Stimulated activated CD4-positive, alpha-beta T cell treated with anti-CD3 and anti-CD28 coated beads, Interleukin-1b, Interleukin-23, amount 100 ng/mL, for 48 hours (primary cell): ENCODE data around the gene GFY.
"Not testable (repeated sequence)": the region's sequence is repeated elsewhere in the genome, so short reads cannot be mapped to it uniquely, and the experiment has no call there.

ENCODE experiments used
- DNase-seq: peaks from one replicate; pipeline ENCODE4 v3.0.0-alpha.2; 2020

GFY gene

DNA sequence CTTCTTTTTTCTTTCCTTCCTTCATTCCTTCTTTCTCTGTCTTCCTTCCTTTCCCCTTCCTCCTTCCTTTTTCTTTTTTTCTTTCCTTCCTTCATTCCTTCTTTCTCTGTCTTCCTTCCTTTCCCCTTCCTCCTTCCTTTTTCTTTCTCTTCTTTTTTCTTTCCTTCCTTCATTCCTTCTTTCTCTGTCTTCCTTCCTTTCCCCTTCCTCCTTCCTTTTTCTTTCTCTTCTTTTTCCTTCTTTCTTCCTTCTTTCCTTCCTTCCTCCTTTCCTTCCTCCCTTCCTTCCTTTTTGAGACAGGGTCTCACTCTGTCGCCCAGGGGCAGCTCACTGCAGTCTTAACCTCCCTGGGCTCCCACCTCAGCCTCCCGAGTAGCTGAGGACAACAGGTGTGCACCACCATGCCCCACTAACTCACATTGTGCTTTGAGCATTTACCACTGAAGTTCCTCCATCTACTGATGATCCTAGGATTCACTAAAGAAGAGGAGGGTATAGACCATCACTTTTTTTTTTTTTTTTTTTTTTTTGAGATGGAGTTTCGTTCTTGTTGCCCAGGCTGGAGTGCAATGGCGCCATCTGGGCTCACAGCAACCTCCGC lies 19.0 kb downstream of the GFY start:
- DNase-seq: not testable (repeated sequence)

GRCh38 chr19:49445997-49446396 lies 20.8 kb downstream of the GFY start:
- DNase-seq: no peak

GRCh38 chr19:49447485-49448431 lies 22.6 kb downstream of the GFY start:
- peak; percentile 45 for DNase-seq

- no peak for DNase-seq
These were observed 23.2 kb downstream of the GFY start for GRCh38 chr19:49448432-49448786.

DNA sequence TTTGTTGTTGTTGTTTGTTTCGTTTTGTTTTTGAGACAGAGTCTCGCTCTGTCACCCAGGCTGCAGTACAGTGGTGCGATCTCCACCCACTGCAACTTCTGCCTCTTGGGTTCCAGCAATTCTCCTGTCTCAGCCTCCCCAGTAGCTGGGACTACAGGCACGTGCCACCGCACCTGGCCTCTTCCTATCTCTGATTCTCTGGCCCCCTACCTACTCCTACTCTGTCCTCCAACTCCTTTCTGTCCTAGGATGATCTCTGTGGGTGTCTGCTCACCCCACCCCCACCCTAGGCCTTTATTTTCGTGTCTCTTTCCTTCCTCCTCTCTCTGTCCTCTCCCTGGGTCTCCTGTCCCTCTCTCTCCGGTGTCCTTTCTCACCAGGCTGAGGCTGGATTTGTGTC lies 25.2 kb downstream of the GFY start:
- no peak for DNase-seq

- DNase-seq: peak; percentile 96
These were observed 26.4 kb downstream of the GFY start, which contains the start of gene PIH1D1 for GRCh38 chr19:49451430-49452181. TSS of gene PIH1D1 (minus strand) at chr19:49451814. CDS start at chr19:49451574, 240 bp downstream.

GRCh38 chr19:49453013-49453756 lies 28.0 kb downstream of the GFY start, which contains the start of gene ALDH16A1:
TSS of gene ALDH16A1 (plus strand) at chr19:49453225. CDS start at chr19:49453332, 107 bp downstream.
- DNase-seq: peak; percentile 99

GRCh38 chr19:49453757-49454240 lies 28.6 kb downstream of the GFY start:
- DNase-seq: no peak

- DNase-seq: no peak
These were observed 30.6 kb downstream of the GFY start for GRCh38 chr19:49455773-49456172.

- DNase-seq: no peak
These were observed 31.1 kb downstream of the GFY start for GRCh38 chr19:49456326-49456725.

DNA sequence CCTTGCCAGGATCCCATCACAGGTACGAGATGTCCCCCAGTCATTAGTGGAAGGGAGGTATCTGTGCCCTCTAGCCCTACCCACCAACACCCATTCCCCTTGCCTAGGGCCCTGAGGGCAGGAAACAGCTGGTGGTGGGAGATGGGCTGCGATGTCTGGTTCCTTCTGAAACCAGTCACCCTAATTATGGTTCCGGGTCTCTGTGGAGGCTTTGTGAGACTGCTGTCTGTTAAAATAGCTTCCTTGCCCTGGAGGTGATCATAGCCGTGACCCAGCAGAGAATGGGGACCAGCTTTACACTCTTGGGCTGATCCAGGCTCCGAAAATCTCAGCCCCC lies 33.3 kb downstream of the GFY start:
- DNase-seq: no peak

DNA sequence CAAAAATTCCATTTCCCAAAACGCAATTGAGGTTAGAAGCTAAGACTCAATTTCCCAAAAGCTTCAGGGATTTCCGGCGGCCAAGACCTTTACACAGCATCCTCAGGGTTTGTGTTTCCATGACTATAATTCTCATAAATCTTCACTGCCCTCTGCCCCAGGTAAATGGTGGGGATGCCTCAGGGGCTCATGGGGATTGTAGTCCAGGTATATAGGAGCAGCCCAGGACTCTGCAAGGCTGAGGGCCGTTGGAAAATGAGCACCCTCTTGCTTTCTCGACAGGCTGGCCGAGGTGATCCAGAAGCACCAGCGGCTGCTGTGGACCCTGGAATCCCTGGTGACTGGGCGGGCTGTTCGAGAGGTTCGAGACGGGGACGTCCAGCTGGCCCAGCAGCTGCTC lies 34.2 kb downstream of the GFY start:
- DNase-seq: no peak

DNA sequence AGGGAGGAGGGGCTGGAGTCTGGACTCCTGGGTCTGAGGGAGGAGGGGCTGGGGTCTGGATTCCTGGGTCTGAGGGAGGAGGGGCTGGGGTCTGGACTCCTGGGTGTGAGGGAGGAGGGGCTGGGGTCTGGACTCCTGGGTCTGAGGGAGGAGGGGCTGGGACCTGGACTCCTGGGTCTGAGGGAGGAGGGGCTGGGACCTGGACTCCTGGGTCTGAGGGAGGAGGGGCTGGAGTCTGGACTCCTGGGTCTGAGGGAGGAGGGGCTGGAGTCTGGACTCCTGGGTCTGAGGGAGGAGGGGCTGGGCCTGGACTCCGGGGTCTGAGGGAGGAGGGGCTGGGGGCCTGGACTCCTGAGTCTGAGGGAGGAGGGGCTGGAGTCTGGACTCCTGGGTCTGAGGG lies 35.9 kb downstream of the GFY start:
- not testable (repeated sequence) for DNase-seq

- no peak for DNase-seq
These were observed 36.5 kb downstream of the GFY start for GRCh38 chr19:49461656-49462055.

- DNase-seq: no peak
These were observed 37.3 kb downstream of the GFY start for GRCh38 chr19:49462492-49462891.

GRCh38 chr19:49463960-49464740 lies 39.0 kb downstream of the GFY start:
- DNase-seq: no peak

- DNase-seq: no peak
These were observed 40.2 kb downstream of the GFY start for GRCh38 chr19:49465371-49465770.

GRCh38 chr19:49468199-49468598 lies 43.0 kb downstream of the GFY start:
- no peak for DNase-seq

GRCh38 chr19:49468746-49469447 lies 43.7 kb downstream of the GFY start:
- DNase-seq: peak; percentile 82

DNA sequence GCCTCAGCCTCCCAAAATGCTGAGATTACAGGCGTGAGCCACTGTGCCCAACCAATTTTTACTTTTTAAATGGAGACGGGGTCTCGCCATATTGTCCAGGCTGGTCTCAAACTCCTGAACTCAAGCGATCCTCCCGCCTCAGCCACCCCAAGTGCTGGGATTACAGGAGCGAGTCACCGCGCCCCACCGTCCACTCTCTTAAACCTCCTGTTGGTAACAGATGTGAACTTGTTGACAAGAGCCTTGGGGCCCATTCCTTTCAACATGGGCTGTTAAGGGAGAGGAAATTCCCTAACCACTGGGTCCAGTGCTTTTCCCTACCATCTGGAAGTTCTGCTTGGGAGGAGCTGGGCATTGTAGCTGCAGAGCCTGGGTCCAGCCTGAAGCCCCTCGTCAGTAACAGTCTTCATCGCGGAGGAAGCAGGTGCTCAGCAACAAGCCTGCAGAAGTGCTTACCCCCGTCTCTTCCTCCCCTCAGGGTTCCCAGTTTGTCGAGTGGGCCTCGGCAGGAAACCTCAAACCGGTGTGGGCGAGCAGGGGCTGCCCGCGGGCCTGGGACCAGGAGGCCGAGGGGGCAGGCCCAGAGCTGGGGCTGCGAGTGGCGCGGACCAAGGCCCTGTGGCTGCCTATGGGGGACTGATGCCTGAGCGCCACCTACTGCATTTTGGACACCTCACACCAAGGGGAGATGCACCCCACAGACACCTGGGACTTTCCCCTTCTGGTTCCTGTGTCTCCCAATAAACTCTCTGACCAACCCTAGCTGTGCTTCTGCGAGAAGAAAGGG lies 44.8 kb downstream of the GFY start:
- DNase-seq: peak; percentile 75
